Epithelial cell of esophagus (primary cell): ENCODE measurements around the gene MCM6.
"Not testable (repeated sequence)": the region's sequence is repeated elsewhere in the genome, so short reads cannot be mapped to it uniquely, and the experiment has no call there.

Experiments
- DNase-seq: peaks from one replicate; pipeline ENCODE4 v3.0.0; 2010; ENCODE audit warnings: low read depth
- H3K4me3 ChIP-seq: 2 replicates; pipeline ENCODE4 v1.5.1; 2011; ENCODE audit warnings: mild to moderate bottlenecking, low read length, control low read depth
- TF ChIP-seq, protein P1 (sequence below): IDR thresholded peaks from 2 replicates; pipeline ENCODE4 v1.5.1; 2011; ENCODE audit warnings: low read depth, mild to moderate bottlenecking, low read length, control low read depth, inconsistent platforms; ENCODE audit not compliant: insufficient read depth; ENCODE audit errors: missing control alignments

The MCM6 gene

DNA sequence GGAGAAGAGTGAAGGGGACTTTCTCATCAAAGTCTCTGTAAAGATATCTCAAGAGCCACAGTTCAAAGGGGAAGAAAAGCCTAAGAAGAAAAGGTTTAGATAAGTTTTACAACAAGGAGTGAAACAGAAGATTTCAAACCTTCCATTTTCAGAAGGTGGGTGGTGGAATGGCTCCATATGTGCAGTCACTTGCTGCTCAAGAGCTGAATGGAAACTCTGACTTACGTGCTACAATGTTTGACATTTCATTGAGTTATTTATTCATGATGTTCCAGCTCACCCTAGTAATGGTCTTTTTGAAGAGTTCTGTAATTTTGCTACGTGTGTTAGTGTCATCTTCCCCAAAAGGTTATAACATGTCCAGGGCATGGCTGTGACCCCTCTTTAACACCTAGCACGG lies 61.0 kb downstream of the MCM6 start:
- H3K4me3 ChIP-seq, result no peak overlapping the region
- DNase-seq, result no peak
- TF ChIP-seq, protein P1, sequence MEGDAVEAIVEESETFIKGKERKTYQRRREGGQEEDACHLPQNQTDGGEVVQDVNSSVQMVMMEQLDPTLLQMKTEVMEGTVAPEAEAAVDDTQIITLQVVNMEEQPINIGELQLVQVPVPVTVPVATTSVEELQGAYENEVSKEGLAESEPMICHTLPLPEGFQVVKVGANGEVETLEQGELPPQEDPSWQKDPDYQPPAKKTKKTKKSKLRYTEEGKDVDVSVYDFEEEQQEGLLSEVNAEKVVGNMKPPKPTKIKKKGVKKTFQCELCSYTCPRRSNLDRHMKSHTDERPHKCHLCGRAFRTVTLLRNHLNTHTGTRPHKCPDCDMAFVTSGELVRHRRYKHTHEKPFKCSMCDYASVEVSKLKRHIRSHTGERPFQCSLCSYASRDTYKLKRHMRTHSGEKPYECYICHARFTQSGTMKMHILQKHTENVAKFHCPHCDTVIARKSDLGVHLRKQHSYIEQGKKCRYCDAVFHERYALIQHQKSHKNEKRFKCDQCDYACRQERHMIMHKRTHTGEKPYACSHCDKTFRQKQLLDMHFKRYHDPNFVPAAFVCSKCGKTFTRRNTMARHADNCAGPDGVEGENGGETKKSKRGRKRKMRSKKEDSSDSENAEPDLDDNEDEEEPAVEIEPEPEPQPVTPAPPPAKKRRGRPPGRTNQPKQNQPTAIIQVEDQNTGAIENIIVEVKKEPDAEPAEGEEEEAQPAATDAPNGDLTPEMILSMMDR, result no peak

DNA sequence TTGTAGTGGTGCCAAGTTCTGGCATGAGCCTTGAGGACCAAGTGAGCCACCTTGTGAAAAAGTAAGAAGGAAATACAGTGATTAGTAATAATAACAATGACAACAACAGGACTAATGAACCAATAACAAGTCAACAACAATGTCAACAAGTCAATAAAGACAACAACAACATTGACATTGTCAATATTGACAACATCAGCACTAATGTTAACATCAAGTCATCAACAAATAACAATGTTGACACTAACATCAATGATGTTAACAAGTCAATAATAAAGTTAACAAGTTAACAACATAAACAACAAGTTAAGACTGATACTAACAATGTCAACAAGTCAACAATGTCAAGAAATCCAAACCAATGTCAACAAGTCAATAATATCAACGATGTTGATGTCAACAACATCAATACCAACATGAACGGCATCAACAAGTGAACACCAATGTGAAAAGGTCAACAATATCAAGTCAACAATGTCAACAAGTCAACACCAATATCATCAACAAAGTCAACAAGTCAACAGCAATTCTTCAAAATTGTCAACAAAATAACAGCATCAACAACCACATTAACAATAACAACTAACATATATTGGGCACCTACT lies 63.2 kb downstream of the MCM6 start:
- TF ChIP-seq, protein P1, result no peak
- no peak overlapping the region for H3K4me3 ChIP-seq

DNA sequence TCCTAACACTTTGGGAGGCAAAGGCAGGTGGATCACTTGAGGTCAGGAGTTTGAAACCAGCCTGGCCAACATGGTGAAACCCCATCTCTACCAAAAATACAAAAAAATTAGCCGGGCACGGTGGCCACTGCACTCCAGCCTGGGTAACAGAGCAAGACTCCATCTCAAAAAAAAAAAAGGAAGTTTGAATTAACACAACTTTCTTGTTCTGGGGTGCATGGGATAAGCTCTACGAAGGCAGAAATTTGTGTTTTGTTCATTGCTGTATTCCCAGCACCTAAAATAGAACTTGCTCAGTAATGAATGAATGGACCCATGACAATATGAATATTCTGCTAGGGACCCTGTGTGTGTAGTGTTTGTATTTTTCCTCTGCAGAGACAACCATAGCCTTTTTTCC lies 68.4 kb downstream of the MCM6 start:
- H3K4me3 ChIP-seq, DNase-seq: not testable (repeated sequence)

More for the DNA sequence above, 63.2 kb downstream of the MCM6 start:
- no peak for DNase-seq

DNA sequence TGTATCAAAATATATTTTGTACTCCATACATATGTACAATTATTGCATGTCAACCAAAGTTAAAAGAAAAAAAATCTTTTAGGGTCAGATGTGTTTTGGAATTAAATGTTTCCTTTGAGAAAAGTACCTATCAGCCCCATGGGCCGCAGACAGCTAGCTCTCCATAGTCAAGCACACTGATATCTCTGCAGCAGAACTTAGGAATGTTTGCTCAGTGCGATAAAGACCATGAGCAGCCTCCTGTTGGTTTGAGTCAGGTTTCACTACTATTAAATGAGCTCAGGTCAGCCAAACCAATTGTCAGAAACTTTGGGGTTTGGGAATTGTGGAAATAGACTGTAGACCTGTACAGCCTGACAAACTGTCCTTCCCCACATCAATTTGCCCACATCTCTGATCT lies 73.0 kb downstream of the MCM6 start:
- no peak overlapping the region for H3K4me3 ChIP-seq
- DNase-seq, result no peak
- TF ChIP-seq, protein P1, result no peak

DNA sequence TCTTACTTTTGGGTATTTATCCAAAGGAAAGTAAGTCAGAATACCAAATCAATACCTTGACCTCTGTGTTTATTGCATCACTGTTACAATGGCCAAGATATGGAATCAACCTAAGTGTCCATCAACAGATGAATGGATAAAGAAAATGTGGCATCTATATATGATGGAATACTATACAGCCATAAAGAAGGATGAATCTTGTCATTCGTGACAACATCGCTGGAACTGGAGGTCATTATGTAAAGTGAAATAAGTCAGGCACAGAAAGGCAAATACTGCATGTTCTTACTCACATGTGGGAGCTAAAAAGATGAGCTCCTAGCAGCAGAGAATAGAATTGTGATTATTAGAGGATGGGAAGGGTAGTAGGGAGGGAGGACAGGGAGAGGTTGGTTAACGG lies 73.9 kb downstream of the MCM6 start:
- TF ChIP-seq, protein P1, result no peak
- no peak for DNase-seq

DNA sequence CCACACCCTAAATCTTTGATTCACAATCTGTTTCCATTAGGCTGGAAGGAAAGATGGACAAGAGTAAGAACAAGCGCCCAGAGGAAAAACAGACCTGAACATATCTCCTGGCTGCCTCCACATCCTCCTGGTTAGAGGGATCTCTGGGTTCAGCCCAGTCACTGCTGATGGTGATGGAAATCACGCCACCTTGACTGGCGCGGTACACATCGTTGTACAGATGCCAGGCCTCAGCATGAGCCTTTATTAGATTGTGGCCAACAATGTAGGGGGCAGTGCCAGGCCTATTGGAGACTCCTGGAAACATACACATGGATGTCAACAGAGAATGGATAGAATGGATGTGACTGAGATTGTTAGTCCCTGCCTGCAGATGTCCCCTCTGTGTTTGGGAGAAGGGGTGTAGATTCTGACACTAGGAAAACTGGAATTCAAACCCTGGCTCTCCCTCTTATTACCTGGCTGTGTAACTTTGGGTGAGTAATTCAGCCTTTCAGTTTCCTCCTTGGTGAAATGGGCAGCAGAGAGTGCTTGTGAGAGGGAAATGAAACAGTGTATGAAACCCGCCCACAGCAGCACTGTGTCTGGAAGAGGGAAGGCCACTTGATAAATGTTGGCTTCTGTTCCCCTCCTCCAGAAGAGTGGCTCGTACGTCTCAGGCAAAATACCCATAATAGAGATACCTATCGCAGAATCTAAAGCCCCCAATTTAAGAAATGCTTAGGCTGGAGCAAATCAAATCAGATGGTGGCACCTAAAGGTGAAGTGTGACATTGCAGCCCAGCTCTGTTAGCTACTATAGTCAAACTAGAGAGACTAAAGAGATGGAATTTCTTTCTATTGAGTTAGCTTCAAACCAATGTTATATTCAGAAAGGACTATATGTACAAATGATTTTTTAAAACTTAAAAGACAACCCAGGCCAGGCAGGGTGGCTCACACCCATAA lies 75.5 kb downstream of the MCM6 start:
- H3K4me3 ChIP-seq, result no peak overlapping the region
- no peak for DNase-seq
- TF ChIP-seq, protein P1, result no peak

More for the DNA sequence above, 73.9 kb downstream of the MCM6 start:
- H3K4me3 ChIP-seq, result no peak overlapping the region

DNA sequence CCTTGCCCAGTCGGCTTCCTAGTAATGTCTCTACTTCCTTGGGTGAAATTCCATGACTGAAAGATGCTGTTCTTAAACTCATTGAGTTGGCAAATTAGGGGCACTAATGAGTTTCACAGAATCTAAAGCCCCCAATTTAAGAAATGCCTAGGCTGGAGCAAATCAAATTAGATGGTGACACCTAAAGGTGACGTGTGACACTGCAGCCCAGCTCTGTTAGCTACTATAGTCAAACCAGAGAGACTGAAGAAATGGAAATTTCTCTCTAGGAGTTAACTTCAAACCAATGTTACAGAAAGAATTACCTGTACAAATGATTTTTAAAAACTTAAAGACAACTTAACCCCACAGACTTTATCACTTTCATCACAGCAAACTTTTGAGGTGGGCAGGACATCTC lies 76.5 kb downstream of the MCM6 start:
- TF ChIP-seq, protein P1, result no peak
- no peak for DNase-seq

More for the DNA sequence above, 76.5 kb downstream of the MCM6 start:
- H3K4me3 ChIP-seq, result no peak overlapping the region
